IPS DF 19.7 (cell line): Measurements from ENCODE around the gene RAB35.

ENCODE experiments used
- DNase-seq: peaks from one replicate; pipeline ENCODE4 v3.0.0-alpha.2; 2013; ENCODE audit warnings: low read depth, low spot score

RAB35 gene

GRCh38 chr12:120086801-120087621 is 29.5 kb downstream of the RAB35 start:
- DNase-seq, result peak; percentile 99

GRCh38 chr12:120085920-120086645 is 30.5 kb downstream of the RAB35 start:
- peak; percentile 57 for DNase-seq

GRCh38 chr12:120081641-120082040 is 34.9 kb downstream of the RAB35 start:
- no peak for DNase-seq

- no peak for DNase-seq
These were observed 36.8 kb downstream of the RAB35 start for GRCh38 chr12:120079411-120080400.

- no peak for DNase-seq
These were observed 37.7 kb downstream of the RAB35 start for GRCh38 chr12:120078868-120079267.

- no peak for DNase-seq
These were observed 39.3 kb downstream of the RAB35 start for GRCh38 chr12:120077260-120077659.

- DNase-seq, result no peak
These were observed 39.9 kb downstream of the RAB35 start for GRCh38 chr12:120076651-120077050.

- DNase-seq, result no peak
These were observed 41.4 kb downstream of the RAB35 start for GRCh38 chr12:120075034-120075616.

- DNase-seq, result no peak
These were observed 43.9 kb downstream of the RAB35 start for GRCh38 chr12:120072472-120073249.

GRCh38 chr12:120071493-120072020 is 45.0 kb downstream of the RAB35 start:
- no peak for DNase-seq

GRCh38 chr12:120069278-120069677 is 47.3 kb downstream of the RAB35 start:
- no peak for DNase-seq

- DNase-seq, result no peak
These were observed 48.7 kb downstream of the RAB35 start for GRCh38 chr12:120067901-120068300.

GRCh38 chr12:120067084-120067869 is 49.3 kb downstream of the RAB35 start:
- DNase-seq, result no peak

- no peak for DNase-seq
These were observed 50.2 kb downstream of the RAB35 start for GRCh38 chr12:120066341-120066740.

GRCh38 chr12:120065472-120065871 is 51.1 kb downstream of the RAB35 start:
- no peak for DNase-seq

- DNase-seq, result no peak
These were observed 52.3 kb downstream of the RAB35 start for GRCh38 chr12:120064054-120064940.

GRCh38 chr12:120062976-120063579 is 53.5 kb downstream of the RAB35 start:
- DNase-seq, result no peak

- DNase-seq, result no peak
These were observed 54.9 kb downstream of the RAB35 start for GRCh38 chr12:120061575-120062214.
